HCT116 (cell line): ENCODE results near the gene EIF3M. TPM values are rescaled to one million over a fixed set of nuclear protein-coding genes. Genes with fewer than 3 reads are reported as not detected.
A peak's percentile ranks its signal among the peaks of the same experiment; 100 is the strongest.

Experiments used
- ATAC-seq: fragments of 200-7000 bp; cut with Tn5 transposase; 2 replicates; pipeline ENCODE4 v1.9.1; 2020; ENCODE audit warnings: mild to moderate bottlenecking, moderate library complexity
- BruUV-seq: library from RNA; stranded (reverse); fragments of 400-500 nt; replicated peaks from 2 replicates; lab custom pipeline; 2021; lab: Mats Ljungman, UMichigan
- CTCF ChIA-PET: fragments of 300-600 bp; sonication (Branson Sonifier 250); formaldehyde crosslinking; loops from one replicate; lab custom pipeline; 2021; ENCODE audit warnings: antibody characterized with exemption; lab: Charles Lee
- POLR2A ChIA-PET: fragments of 300-600, 350-600 bp; sonication (Branson Sonifier 250); formaldehyde crosslinking; loops from one replicate; lab custom pipeline; 2021; ENCODE audit warnings: antibody characterized with exemption; lab: Charles Lee
- RAD21 ChIA-PET, 2 experiments: fragments of 300-600 bp; sonication (Branson Sonifier 250); formaldehyde crosslinking; loops; one replicate each; lab custom pipeline; 2023; ENCODE audit warnings: low total read pairs in 2 of 2; ENCODE audit not compliant: uncharacterized antibody in 2 of 2, unreplicated experiment in 2 of 2, low non-redundant PET in 1 of 2; lab: Charles Lee
- DNase-seq: peaks from one replicate; pipeline ENCODE4 v3.0.0-alpha.2; 2010; ENCODE audit warnings: low read depth, low spot score
- H2AFZ ChIP-seq: fragments of 200-600 bp; shearing (Covaris generic), sonication (generic); 2 replicates; pipeline ENCODE4 v1.6.1; 2017; ENCODE audit warnings: low read depth, mixed run types, mixed read lengths, antibody characterized with exemption, low read length; ENCODE audit not compliant: poor library complexity, severe bottlenecking
- H3K27ac ChIP-seq: 2 replicates; pipeline ENCODE4 v1.5.1; 2012; ENCODE audit warnings: low read depth, low read length
- H3K27me3 ChIP-seq: fragments of 200-600 bp; sonication (generic); 2 replicates; pipeline ENCODE4 v1.6.1; 2016; ENCODE audit warnings: mixed run types, low read length, mixed read lengths; ENCODE audit not compliant: insufficient read depth
- H3K36me3 ChIP-seq, 2 experiments: fragments of 200-500 bp in 1 of 2; fragments of 200-600 bp in 1 of 2; sonication (Bioruptor generic) in 1 of 2; sonication (generic) in 1 of 2; 2 replicates each; pipeline versions ENCODE4 v1.5.1 to v1.6.1; 2014 to 2016; ENCODE audit warnings: low read length in 2 of 2, inconsistent platforms in 1 of 2, mixed read lengths in 1 of 2, mixed run types in 1 of 2; ENCODE audit not compliant: insufficient read depth in 2 of 2, control insufficient read depth in 1 of 2
- H3K4me1 ChIP-seq, 2 experiments: fragments of 200-600 bp in 1 of 2; sonication (generic) in 1 of 2; 2 replicates each; pipeline versions ENCODE4 v1.5.1 to v1.6.1; 2012 to 2017; ENCODE audit warnings: low read length in 2 of 2, inconsistent platforms in 1 of 2, mild to moderate bottlenecking in 1 of 2, mixed read lengths in 1 of 2, mixed run types in 1 of 2, moderate library complexity in 1 of 2; ENCODE audit not compliant: insufficient read depth in 2 of 2, control insufficient read depth in 1 of 2
- H3K4me2 ChIP-seq: fragments of 200-600 bp; sonication (generic); 2 replicates; pipeline ENCODE4 v1.6.1; 2017; ENCODE audit warnings: mixed run types, low read length, mixed read lengths
- H3K4me3 ChIP-seq, 2 experiments: fragments of 200-600 bp in 1 of 2; sonication (generic) in 1 of 2; replicated peaks in 1 of 2; 2 replicates each; pipeline ENCODE4 v1.5.1; 2011 to 2016; ENCODE audit warnings: low read length in 2 of 2, control low read depth in 1 of 2, low read depth in 1 of 2, mild to moderate bottlenecking in 1 of 2, mixed read lengths in 1 of 2, mixed run types in 1 of 2
- H3K79me2 ChIP-seq: fragments of 200-600 bp; sonication (generic); 2 replicates; pipeline ENCODE4 v1.6.1; 2017; ENCODE audit warnings: mild to moderate bottlenecking, mixed run types, low read length, moderate library complexity, mixed read lengths; ENCODE audit not compliant: insufficient read depth
- H3K9ac ChIP-seq: fragments of 200-600 bp; sonication (generic); 2 replicates; pipeline ENCODE4 v1.6.1; 2016; ENCODE audit warnings: low read length, mixed read lengths
- H3K9me2 ChIP-seq: fragments of 200-600 bp; sonication (generic), shearing (Covaris generic); 2 replicates; pipeline ENCODE4 v1.6.1; 2017; ENCODE audit warnings: mixed run types, mild to moderate bottlenecking, moderate library complexity; ENCODE audit not compliant: insufficient read depth
- H3K9me3 ChIP-seq, 2 experiments: fragments of 200-500 bp in 1 of 2; fragments of 200-600 bp in 1 of 2; sonication (Bioruptor generic) in 1 of 2; sonication (generic) in 1 of 2; 2 replicates each; pipeline ENCODE4 v1.6.1; 2014 to 2017; ENCODE audit warnings: low read length in 2 of 2, mixed read lengths in 2 of 2, inconsistent platforms in 1 of 2, low read depth in 1 of 2, mild to moderate bottlenecking in 1 of 2, mixed run types in 1 of 2, moderate library complexity in 1 of 2; ENCODE audit not compliant: control insufficient read depth in 1 of 2, insufficient read depth in 1 of 2
- H4K20me1 ChIP-seq: fragments of 200-600 bp; sonication (generic), shearing (Covaris generic); 2 replicates; pipeline ENCODE4 v1.6.1; 2017; ENCODE audit warnings: mixed run types, mild to moderate bottlenecking, moderate library complexity; ENCODE audit not compliant: insufficient read depth
- ATF3 ChIP-seq: IDR thresholded peaks from 2 replicates; pipeline ENCODE4 v1.6.1; 2012
- CEBPB ChIP-seq: IDR thresholded peaks from 2 replicates; pipeline ENCODE4 v1.6.1; 2012; ENCODE audit warnings: low read depth
- CTCF ChIP-seq, 3 experiments: fragments of 200-600 bp in 1 of 3; sonication (generic) in 1 of 3; IDR thresholded peaks in 2 of 3; conservative IDR thresholded peaks in 1 of 3; 2 replicates each; pipeline ENCODE4 v1.5.1; 2012 to 2017; ENCODE audit warnings: low read depth in 2 of 3, low read length in 2 of 3, antibody characterized with exemption in 1 of 3, borderline replicate concordance in 1 of 3, control low read depth in 1 of 3, mild to moderate bottlenecking in 1 of 3, mixed read lengths in 1 of 3, mixed run types in 1 of 3, moderate library complexity in 1 of 3; ENCODE audit not compliant: insufficient read depth in 1 of 3
- EGR1 ChIP-seq: IDR thresholded peaks from 2 replicates; pipeline ENCODE4 v1.6.1; 2012; ENCODE audit warnings: low read depth
- ELF1 ChIP-seq: IDR thresholded peaks from 2 replicates; pipeline ENCODE4 v1.6.1; 2012; ENCODE audit warnings: low read depth, borderline replicate concordance
- FOSL1 ChIP-seq: IDR thresholded peaks from 2 replicates; pipeline ENCODE4 v1.6.1; 2012; ENCODE audit warnings: low read depth
- JUND ChIP-seq: IDR thresholded peaks from 2 replicates; pipeline ENCODE4 v1.6.1; 2012
- POLR2A ChIP-seq: IDR thresholded peaks from 2 replicates; pipeline ENCODE4 v1.7.0; 2011; ENCODE audit warnings: borderline replicate concordance; ENCODE audit not compliant: insufficient read depth, insufficient read length; ENCODE audit errors: extremely low read depth
- POLR2AphosphoS5 ChIP-seq: IDR thresholded peaks from 2 replicates; pipeline ENCODE4 v1.6.1; 2011; ENCODE audit warnings: mild to moderate bottlenecking, low read depth, low read length, moderate library complexity
- RAD21 ChIP-seq: IDR thresholded peaks from 2 replicates; pipeline ENCODE4 v1.6.1; 2012; ENCODE audit warnings: low read depth, mild to moderate bottlenecking
- REST ChIP-seq: IDR thresholded peaks from 2 replicates; pipeline ENCODE4 v1.6.1; 2012; ENCODE audit warnings: low read depth
- SP1 ChIP-seq: IDR thresholded peaks from 2 replicates; pipeline ENCODE4 v1.6.1; 2012; ENCODE audit warnings: low read depth
- TCF7L2 ChIP-seq: IDR thresholded peaks from 2 replicates; pipeline ENCODE4 v1.7.0; 2011; ENCODE audit warnings: borderline replicate concordance, inconsistent platforms; ENCODE audit not compliant: insufficient read depth, insufficient read length; ENCODE audit errors: extremely low read depth
- YY1 ChIP-seq: IDR thresholded peaks from 2 replicates; pipeline ENCODE4 v1.6.1; 2011; ENCODE audit warnings: low read length, low read depth, moderate library complexity, mild to moderate bottlenecking; ENCODE audit not compliant: insufficient replicate concordance; ENCODE audit errors: extremely low read depth
- ZFX ChIP-seq: fragments of 450-650 bp; IDR thresholded peaks from 2 replicates; pipeline ENCODE4 v1.6.1; 2017
- ZNF274 ChIP-seq: fragments of 200-500 bp; sonication (Bioruptor generic); IDR thresholded peaks from 2 replicates; pipeline ENCODE4 v1.6.1; 2014; ENCODE audit warnings: mild to moderate bottlenecking, low read depth, low read length, inconsistent platforms
- intact Hi-C: fragments of 100-400 bp; cut with micrococcal nuclease; formaldehyde crosslinking; loops from 2 replicates; pipeline ENCODE4 v1.10.0; 2022
- total RNA-seq: library from RNA; stranded (reverse); gene quantifications from one replicate; pipeline ENCODE4 v1.2.1, GENCODE V29; 2021; ENCODE audit not compliant: unreplicated experiment

Gene EIF3M
- total RNA-seq, 1 experiment from 2014 or later: 346 TPM

- H3K9ac ChIP-seq: no peak overlapping the region
- no peaks in the 10 kb centered on the region for H3K9me3 ChIP-seq
- DNase-seq (no peak), ATAC-seq (no peak)
- ChIA-PET CTCF (interaction anchor here (0.6 to 1.3 kb wide), 2 partner anchors 229 to 292 kb away, joined by 3 to 8 read pairs; no protein-coding TSS in a partner anchor), RAD21 (no interaction called here), POLR2A (no interaction called here)
- H3K9me2 ChIP-seq: no peaks in the 10 kb centered on the region
- no peaks in the 10 kb centered on the region for H4K20me1 ChIP-seq
- no peak overlapping the region for H3K4me3 ChIP-seq
- no TSS peak for BruUV-seq
- H3K27ac ChIP-seq: no peak overlapping the region
- no peak overlapping the region for H3K4me2 ChIP-seq
- no peaks in the 10 kb centered on the region for H3K27me3 ChIP-seq
- H3K36me3 ChIP-seq: no peaks in the 10 kb centered on the region
- TF ChIP-seq ZFX (no peak), POLR2A (no peak), CTCF (IDR thresholded peaks at IDR 0.05 in 2 of 3, conservative IDR thresholded peaks at IDR 0.05 in 1 of 3; ENCODE audit: borderline replicate concordance in 1 of 3, insufficient read depth in 1 of 3, low read depth in 2 of 3, low read length in 2 of 3) (peak in 2 of 3 experiments; percentile 37 to 43; a peak in 3 of 6 replicates), RAD21 (peak; percentile 56)
- H2AFZ ChIP-seq: no peak overlapping the region
- no peaks in the 10 kb centered on the region for H3K79me2 ChIP-seq
- intact Hi-C loops: loop anchor here (2.0 kb wide), 1 partner anchor 303 kb away; no protein-coding TSS in a partner anchor
- no peaks in the 10 kb centered on the region for H3K4me1 ChIP-seq
Measured at GRCh38 chr11:32615422-32615821, 31.8 kb downstream of the EIF3M start.

- intact Hi-C loops: no loop called here
- Histone ChIP-seq H3K9me2 (no peaks in the 10 kb centered on the region), H3K4me3 (no peak overlapping the region), H3K4me2 (no peak overlapping the region), H3K9ac (no peak overlapping the region), H3K4me1 (no peaks in the 10 kb centered on the region), H3K36me3 (no peaks in the 10 kb centered on the region), H3K79me2 (no peaks in the 10 kb centered on the region), H3K27ac (no peak overlapping the region), H4K20me1 (no peaks in the 10 kb centered on the region), H3K27me3 (no peaks in the 10 kb centered on the region), H3K9me3 (no peaks in the 10 kb centered on the region), H2AFZ (no peak overlapping the region)
- DNase-seq: no peak
- ChIA-PET CTCF (interaction anchor here (1.3 kb wide), 1 partner anchor 293 kb away, joined by 4 read pairs; no protein-coding TSS in a partner anchor), RAD21 (no interaction called here), POLR2A (no interaction called here)
- no TSS peak for BruUV-seq
- no peak for TF ChIP-seq EGR1
- no peak for TF ChIP-seq POLR2A
- TF ChIP-seq TCF7L2: no peak
- TF ChIP-seq ATF3: no peak
- no peak for TF ChIP-seq CEBPB
- no peak for TF ChIP-seq SP1
- TF ChIP-seq POLR2AphosphoS5: no peak
- TF ChIP-seq ELF1: no peak
- no peak for TF ChIP-seq RAD21
- TF ChIP-seq ZFX: no peak
- no peak for TF ChIP-seq YY1
- TF ChIP-seq JUND: no peak
- TF ChIP-seq FOSL1: no peak
- no peak for TF ChIP-seq ZNF274
- TF ChIP-seq REST: no peak
- no peak for ATAC-seq
Measured at GRCh38 chr11:32616903-32617302, 33.3 kb downstream of the EIF3M start.
